Heart left ventricle (tissue), 13 donors: ENCODE measurements around the gene OSBP2.

ENCODE experiments used
- CTCF ChIP-seq, 12 donors: fragments of 200-600 bp; sonication (generic) in 4 of 12; IDR thresholded peaks; one replicate each; pipeline versions ENCODE4 v1.5.0 to v1.8.0; 2018 to 2022; ENCODE audit warnings: antibody characterized with exemption in 12 of 12, mild to moderate bottlenecking in 5 of 12
- POLR2A ChIP-seq, 2 donors: fragments of 450-650 bp; IDR thresholded peaks; one replicate each; pipeline ENCODE4 v1.6.1; 2017; ENCODE audit warnings: antibody characterized with exemption in 2 of 2, mild to moderate bottlenecking in 2 of 2, moderate library complexity in 2 of 2
- donor health status: ischemic (EF 13 %, LVEDD 7.1; RV severe dilation, severe dysfunction).
- donor health status: DM: no; HTN: yes; CAD: no.
- donor health status: DM: no; HTN: no; CAD: no.
- donor health status: ischemic (EF 25% LVEDD 6.9; RV normal size, moderate dysfunction).
- donor health status: ischemic (EF 25% LVEDD 5.7; RV mildly dilated, moderate dysfunction).
- donor health status: ischemic (EF 35%, LVEDD 5.7; RV mildly dilated, moderate dysfunction).
- donor health status: nonischemic (EF 11% LVEDD 7.7; RV severe dilation, severe dysfunction).
- donor health status: DM: yes; HTN: yes; CAD: no.
- donor health status: PGD.
- donor health status: ischemic (EF 29% LVEDD 5.4; RV normal size, mild dysfunction).
- donor health status: nonischemic (EF 23%, LVEDD 6.1; RV moderate dilation, normal function).

GRCh38 chr22:30882184-30882717 lies 187.6 kb downstream of the OSBP2 start:
- TF ChIP-seq CTCF (IDR thresholded peaks at IDR 0.05), result no peak
- no peak for TF ChIP-seq POLR2A (IDR thresholded peaks at IDR 0.05)
